GM12801 (cell line): ENCODE data around the gene COL11A1.

Source experiments
- TF ChIP-seq, protein P1 (sequence below): IDR thresholded peaks from one replicate; pipeline ENCODE4 v1.5.1; 2011; ENCODE audit warnings: control low read depth; ENCODE audit not compliant: insufficient read length; ENCODE audit errors: extremely low read depth

Gene COL11A1

DNA sequence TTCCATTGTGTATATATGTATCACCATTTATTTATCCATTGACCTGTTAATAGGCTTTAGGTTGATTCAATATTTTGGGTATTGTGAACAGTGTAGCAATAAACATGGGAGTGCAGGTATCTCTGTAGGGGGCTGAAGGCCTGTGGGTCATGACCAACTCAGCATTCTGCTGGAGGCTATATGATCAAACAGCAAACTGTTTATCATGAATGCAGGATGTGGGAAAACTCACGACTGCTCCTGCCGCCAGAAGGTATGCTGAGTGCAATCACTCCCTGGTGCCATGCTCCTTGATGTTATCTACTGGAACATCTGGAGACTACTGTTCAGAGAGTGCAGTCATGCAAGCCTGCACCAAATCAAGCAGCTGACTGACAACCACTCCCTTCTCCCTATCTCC, 275.2 kb downstream of the COL11A1 start:
- TF ChIP-seq, protein P1, sequence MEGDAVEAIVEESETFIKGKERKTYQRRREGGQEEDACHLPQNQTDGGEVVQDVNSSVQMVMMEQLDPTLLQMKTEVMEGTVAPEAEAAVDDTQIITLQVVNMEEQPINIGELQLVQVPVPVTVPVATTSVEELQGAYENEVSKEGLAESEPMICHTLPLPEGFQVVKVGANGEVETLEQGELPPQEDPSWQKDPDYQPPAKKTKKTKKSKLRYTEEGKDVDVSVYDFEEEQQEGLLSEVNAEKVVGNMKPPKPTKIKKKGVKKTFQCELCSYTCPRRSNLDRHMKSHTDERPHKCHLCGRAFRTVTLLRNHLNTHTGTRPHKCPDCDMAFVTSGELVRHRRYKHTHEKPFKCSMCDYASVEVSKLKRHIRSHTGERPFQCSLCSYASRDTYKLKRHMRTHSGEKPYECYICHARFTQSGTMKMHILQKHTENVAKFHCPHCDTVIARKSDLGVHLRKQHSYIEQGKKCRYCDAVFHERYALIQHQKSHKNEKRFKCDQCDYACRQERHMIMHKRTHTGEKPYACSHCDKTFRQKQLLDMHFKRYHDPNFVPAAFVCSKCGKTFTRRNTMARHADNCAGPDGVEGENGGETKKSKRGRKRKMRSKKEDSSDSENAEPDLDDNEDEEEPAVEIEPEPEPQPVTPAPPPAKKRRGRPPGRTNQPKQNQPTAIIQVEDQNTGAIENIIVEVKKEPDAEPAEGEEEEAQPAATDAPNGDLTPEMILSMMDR = no peak
